B cell (primary cell): Measurements from ENCODE around the gene BLOC1S5. TPM values are rescaled to one million over a fixed set of nuclear protein-coding genes. Genes with fewer than 3 reads are reported as not detected.

ENCODE experiments used
- ATAC-seq: fragments of 200-7000 bp; cut with Tn5 transposase; one replicate; pipeline ENCODE4 v1.10.0; 2021; ENCODE audit warnings: low read depth, mild to moderate bottlenecking, moderate number of reproducible peaks, moderate library complexity
- CTCF ChIA-PET: fragments of 350-600 bp; sonication (Branson Sonifier 250); formaldehyde crosslinking; loops from one replicate; lab custom pipeline; 2021; ENCODE audit warnings: antibody characterized with exemption, inconsistent platforms; lab: Charles Lee
- POLR2A ChIA-PET: fragments of 350-600 bp; sonication (Branson Sonifier 250); formaldehyde crosslinking; loops from one replicate; lab custom pipeline; 2021; ENCODE audit warnings: antibody characterized with exemption; lab: Charles Lee
- DNase-seq: peaks from one replicate; pipeline ENCODE4 v3.0.0; 2013
- H2AFZ ChIP-seq: 2 replicates; pipeline ENCODE4 v1.6.1; 2012; ENCODE audit warnings: mild to moderate bottlenecking, low read depth, low read length; ENCODE audit not compliant: insufficient read depth, poor library complexity, severe bottlenecking
- H3K27ac ChIP-seq, 2 donors: 1 replicate in 1 of 2; 2 replicates in 1 of 2; pipeline ENCODE4 v1.5.1; 2012 to 2013; ENCODE audit warnings: low read length in 2 of 2, mild to moderate bottlenecking in 2 of 2, moderate library complexity in 1 of 2
- H3K27me3 ChIP-seq, 4 experiments: fragments of 200-600 bp in 1 of 4; sonication (generic) in 1 of 4; replicated peaks in 1 of 4; 1 replicate in 2 of 4; 2 replicates in 2 of 4; pipeline versions ENCODE4 v1.6.1 to v1.7.0; 2013 to 2016; ENCODE audit warnings: low read length in 3 of 4, mild to moderate bottlenecking in 2 of 4, mixed read lengths in 1 of 4, moderate library complexity in 1 of 4; ENCODE audit not compliant: insufficient read depth in 4 of 4, control insufficient read depth in 3 of 4; ENCODE audit errors: control extremely low read depth in 1 of 4
- H3K36me3 ChIP-seq, 2 experiments: replicated peaks in 1 of 2; 1 replicate in 1 of 2; 2 replicates in 1 of 2; pipeline versions ENCODE4 v1.6.1 to v1.7.1; 2013; ENCODE audit warnings: low read length in 1 of 2; ENCODE audit not compliant: insufficient read depth in 2 of 2, control insufficient read depth in 1 of 2; ENCODE audit errors: control extremely low read depth in 1 of 2, extremely low read depth in 1 of 2
- H3K4me1 ChIP-seq, 2 donors: fragments of 200-600 bp in 1 of 2; sonication (generic) in 1 of 2; 1 replicate in 1 of 2; 2 replicates in 1 of 2; pipeline versions ENCODE4 v1.5.1 to v1.6.1; 2013 to 2017; ENCODE audit warnings: low read length in 2 of 2; ENCODE audit not compliant: control insufficient read depth in 2 of 2, insufficient read depth in 2 of 2
- H3K4me2 ChIP-seq: replicated peaks from 2 replicates; pipeline ENCODE3; 2012; ENCODE audit warnings: mild to moderate bottlenecking, low read depth, low read length; ENCODE audit not compliant: poor library complexity, severe bottlenecking
- H3K4me3 ChIP-seq, 5 experiments: fragments of 200-600 bp in 1 of 5; sonication (generic) in 1 of 5; 1 replicate in 3 of 5; 2 replicates in 2 of 5; pipeline versions ENCODE4 v1.5.1 to v1.7.0; 2011 to 2016; ENCODE audit warnings: low read length in 4 of 5, mild to moderate bottlenecking in 4 of 5, low read depth in 2 of 5, control low read depth in 1 of 5, moderate library complexity in 1 of 5; ENCODE audit not compliant: insufficient read depth in 1 of 5; ENCODE audit errors: control extremely low read depth in 1 of 5, extremely low read depth in 1 of 5
- H3K79me2 ChIP-seq: fragments of 200-600 bp; sonication (generic); one replicate; pipeline ENCODE4 v1.6.0; 2016; ENCODE audit warnings: low read length; ENCODE audit not compliant: control insufficient read depth, insufficient read depth
- H3K9ac ChIP-seq: fragments of 200-600 bp; sonication (generic); 2 replicates; pipeline ENCODE4 v1.6.1; 2017; ENCODE audit warnings: mild to moderate bottlenecking, low read length, moderate library complexity
- H3K9me3 ChIP-seq, 3 donors: one replicate each; pipeline versions ENCODE4 v1.6.1 to v1.7.1; 2013; ENCODE audit warnings: low read length in 2 of 3; ENCODE audit not compliant: control insufficient read depth in 2 of 3, insufficient read depth in 1 of 3; ENCODE audit errors: control extremely low read depth in 1 of 3
- H4K20me1 ChIP-seq: 2 replicates; pipeline ENCODE4 v1.6.0; 2012; ENCODE audit warnings: mild to moderate bottlenecking, low read length; ENCODE audit not compliant: insufficient read depth, control insufficient read depth, poor library complexity, severe bottlenecking
- H3K27ac Mint-ChIP-seq: one replicate; pipeline ENCODE4 v1.8.0; 2021; ENCODE audit warnings: mixed read lengths
- H3K27me3 Mint-ChIP-seq: one replicate; pipeline ENCODE4 v1.8.0; 2021; ENCODE audit warnings: mixed read lengths
- H3K4me1 Mint-ChIP-seq: one replicate; pipeline ENCODE4 v1.8.0; 2021; ENCODE audit warnings: mixed read lengths
- H3K4me3 Mint-ChIP-seq: one replicate; pipeline ENCODE4 v1.8.0; 2021; ENCODE audit warnings: mixed read lengths
- H3K9me3 Mint-ChIP-seq: one replicate; pipeline ENCODE4 v1.8.0; 2022; ENCODE audit warnings: mixed read lengths; ENCODE audit not compliant: insufficient read depth
- CTCF ChIP-seq: fragments of 200-600 bp; IDR thresholded peaks from one replicate; pipeline ENCODE4 v1.8.0; 2022; ENCODE audit warnings: antibody characterized with exemption, mild to moderate bottlenecking
- EZH2 ChIP-seq: IDR thresholded peaks from 2 replicates; pipeline ENCODE4 v1.6.1; 2012; ENCODE audit warnings: borderline replicate concordance, low read depth, mild to moderate bottlenecking, moderate library complexity, low read length; ENCODE audit not compliant: insufficient read depth, poor library complexity, severe bottlenecking
- WGBS: methylation state at CpG from one replicate; pipeline ENCODE4 v1.1.5; 2013; ENCODE audit warnings: missing lambda C conversion rate; ENCODE audit not compliant: insufficient coverage; 5-methylcytosine and 5-hydroxymethylcytosine counted together
- intact Hi-C: fragments of 100-400 bp; cut with micrococcal nuclease; formaldehyde crosslinking; loops from one replicate; pipeline ENCODE4 v1.10.0; 2022
- polyA plus RNA-seq: library from polyadenylated mRNA; depleted of rRNA; stranded (reverse); fragments of >200 nt; gene quantifications from 2 replicates; pipeline ENCODE4 v1.2.3, GENCODE V29; 2012
- total RNA-seq, 2 donors: library from RNA; stranded (reverse); fragments of 120-200 nt in 1 of 2; gene quantifications; 1 replicate in 1 of 2; 2 replicates in 1 of 2; pipeline versions ENCODE4 v1.2.3 to v1.2.4, GENCODE V29; 2013 to 2022

The BLOC1S5 gene
- total and polyA plus RNA-seq, 2 donors (not counting 1 experiment from before 2014, with no cell fraction given): 5.2 to 18.8 TPM

- WGBS: 47% methylated on average over 4 of the region's 7 CpGs
- no peak overlapping the region for H3K27ac ChIP-seq
- H3K27me3 ChIP-seq: no peaks in the 10 kb centered on the region
- POLR2A ChIA-PET: no interaction called here
- H3K9me3 Mint-ChIP-seq: no peaks in the 10 kb centered on the region
- H3K27me3 Mint-ChIP-seq: peaks cover 5% of the 10 kb centered on the region
- H3K9ac ChIP-seq: no peak overlapping the region
- TF ChIP-seq EZH2 (no peak), CTCF (no peak)
- CTCF ChIA-PET: interaction anchor here (1.2 to 1.6 kb wide), 5 partner anchors 8 to 276 kb away, joined by 3 to 5 read pairs (median 4); partner anchors contain the start of gene BMP6
- DNase-seq: peak; percentile 60
- intact Hi-C loops: loop anchor here (5.0 kb wide), 1 partner anchor 81 kb away; no protein-coding TSS in a partner anchor
- H3K4me3 ChIP-seq: no peak overlapping the region
- no peaks in the 10 kb centered on the region for H4K20me1 ChIP-seq
- H3K4me1 Mint-ChIP-seq: peaks cover 10% of the 10 kb centered on the region
- no peak overlapping the region for H3K27ac Mint-ChIP-seq
- H3K4me3 Mint-ChIP-seq: no peak overlapping the region
- H3K4me1 ChIP-seq: peaks cover 9 to 10% of the 10 kb centered on the region in 2 donors
- peak overlapping the region; percentile 33 for H3K4me2 ChIP-seq
- ATAC-seq: peak; percentile 76
- peaks cover 0 to 4% (median 2%) of the 10 kb centered on the region in 3 donors for H3K9me3 ChIP-seq
- no peak overlapping the region for H2AFZ ChIP-seq
- H3K36me3 ChIP-seq: no peaks in the 10 kb centered on the region
- no peaks in the 10 kb centered on the region for H3K79me2 ChIP-seq
These were observed 66.0 kb downstream of the BLOC1S5 start for GRCh38 chr6:7998103-7998725.

- no peak overlapping the region for H3K4me3 Mint-ChIP-seq
- no peak overlapping the region for H3K27ac Mint-ChIP-seq
- peaks cover 10% of the 10 kb centered on the region for H3K4me1 Mint-ChIP-seq
- 100% methylated on average over 1 of the region's 3 CpGs for WGBS
- intact Hi-C loops: loop anchor here (5.0 kb wide), 1 partner anchor 80 kb away; no protein-coding TSS in a partner anchor
- DNase-seq (no peak), ATAC-seq (no peak)
- Histone ChIP-seq H3K27ac (no peak overlapping the region), H3K4me1 (peaks cover 9 to 11% of the 10 kb centered on the region in 2 donors), H3K4me3 (no peak overlapping the region), H3K9me3 (peaks cover 0 to 4% (median 2%) of the 10 kb centered on the region in 3 donors), H3K9ac (no peak overlapping the region), H4K20me1 (no peaks in the 10 kb centered on the region), H3K36me3 (no peaks in the 10 kb centered on the region), H2AFZ (no peak overlapping the region), H3K79me2 (no peaks in the 10 kb centered on the region), H3K27me3 (no peaks in the 10 kb centered on the region), H3K4me2 (no peak overlapping the region)
- CTCF ChIA-PET: interaction anchor here (1.3 to 1.4 kb wide), 3 partner anchors 9 to 275 kb away, joined by 3 to 4 read pairs (median 4); partner anchors contain the start of gene BMP6
- TF ChIP-seq EZH2 (no peak), CTCF (no peak)
- POLR2A ChIA-PET: no interaction called here
- H3K27me3 Mint-ChIP-seq: peaks cover 5% of the 10 kb centered on the region
- no peaks in the 10 kb centered on the region for H3K9me3 Mint-ChIP-seq
These were observed 66.9 kb downstream of the BLOC1S5 start for GRCh38 chr6:7997286-7997685.
